Thyroid gland (tissue), 4 donors: ENCODE data around the gene ITGA11. TPM values are rescaled to one million over a fixed set of nuclear protein-coding genes. Genes with fewer than 3 reads are reported as not detected.

ENCODE experiments used
- DNase-seq, 2 donors: peaks; one replicate each; pipeline ENCODE4 v3.0.0-alpha.2; 2019
- H3K27ac ChIP-seq, 3 donors: fragments of 200-600 bp; sonication (generic); 1 replicate in 2 of 3; 2 replicates in 1 of 3; pipeline ENCODE4 v1.5.1; 2016 to 2019; ENCODE audit warnings: mild to moderate bottlenecking in 1 of 3, moderate library complexity in 1 of 3
- H3K27me3 ChIP-seq: fragments of 200-600 bp; sonication (generic); one replicate; pipeline ENCODE4 v1.5.1; 2019
- H3K36me3 ChIP-seq, 2 donors: fragments of 200-600 bp; sonication (generic); one replicate each; pipeline ENCODE4 v1.5.1; 2016 to 2019
- H3K4me1 ChIP-seq, 2 donors: fragments of 200-600 bp; sonication (generic); one replicate each; pipeline ENCODE4 v1.5.1; 2017 to 2019
- H3K4me3 ChIP-seq, 3 donors: fragments of 200-600 bp; sonication (generic); replicated peaks in 1 of 3; 1 replicate in 2 of 3; 2 replicates in 1 of 3; pipeline ENCODE4 v1.5.1; 2016; ENCODE audit warnings: mild to moderate bottlenecking in 1 of 3
- H3K9me3 ChIP-seq: fragments of 200-600 bp; sonication (generic); one replicate; pipeline ENCODE4 v1.5.1; 2017
- POLR2A ChIP-seq, 2 donors: fragments of 450-650 bp; IDR thresholded peaks; one replicate each; pipeline ENCODE4 v1.6.1; 2017; ENCODE audit warnings: antibody characterized with exemption in 2 of 2, mild to moderate bottlenecking in 2 of 2, moderate library complexity in 1 of 2
- WGBS, 2 donors: methylation state at CpG; one replicate each; pipeline ENCODE4 v1.1.5; 2017; 5-methylcytosine and 5-hydroxymethylcytosine counted together
- intact Hi-C: fragments of 100-400 bp; cut with DNase I; formaldehyde crosslinking; loops from one replicate; pipeline ENCODE4 v1.15.1; 2023
- total RNA-seq, 4 donors: library from RNA; depleted of rRNA; stranded (reverse); fragments of >200 nt; gene quantifications; one replicate each; pipeline ENCODE4 v1.2.3, GENCODE V29; 2016
- TF ChIP-seq, protein P1 (sequence below), 6 experiments: fragments of 200-600 bp in 3 of 6; fragments of 450-650 bp in 3 of 6; sonication (generic) in 3 of 6; IDR thresholded peaks; one replicate each; pipeline ENCODE4 v1.5.1; 2016 to 2019; ENCODE audit warnings: antibody characterized with exemption in 6 of 6, mild to moderate bottlenecking in 2 of 6, inconsistent platforms in 1 of 6, moderate library complexity in 1 of 6

Gene ITGA11
- total RNA-seq, 4 donors from 2014 or later = 3.0 to 6.1 (median 4.3) TPM

DNA sequence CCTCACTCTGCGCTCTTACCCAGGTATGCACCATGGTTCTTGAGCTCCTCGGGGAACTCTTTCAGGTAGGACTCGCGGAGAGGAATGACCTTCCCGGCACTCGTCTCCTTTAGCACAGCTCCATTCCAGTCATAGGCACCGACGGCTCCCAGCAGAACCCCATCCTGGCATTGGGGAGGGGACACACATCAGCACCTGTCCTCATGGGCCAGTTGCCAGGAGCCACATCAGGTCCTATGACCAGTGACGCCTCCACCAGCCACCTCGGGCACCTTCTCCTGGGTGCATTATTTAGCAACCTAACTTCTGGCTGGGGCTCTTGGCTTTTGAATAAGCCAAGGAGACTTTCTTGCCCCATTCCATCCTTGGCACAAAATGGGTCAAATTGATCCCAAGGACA is 92.5 kb downstream of the ITGA11 start:
- Histone ChIP-seq H3K4me3 (no peak overlapping the region), H3K27ac (no peak overlapping the region), H3K4me1 (peaks cover 20 to 37% of the 10 kb centered on the region in 2 donors), H3K9me3 (no peaks in the 10 kb centered on the region), H3K27me3 (no peaks in the 10 kb centered on the region), H3K36me3 (no peaks in the 10 kb centered on the region)
- intact Hi-C loops = no loop called here
- TF ChIP-seq POLR2A (IDR thresholded peaks at IDR 0.05) = no peak
- TF ChIP-seq, protein P1, sequence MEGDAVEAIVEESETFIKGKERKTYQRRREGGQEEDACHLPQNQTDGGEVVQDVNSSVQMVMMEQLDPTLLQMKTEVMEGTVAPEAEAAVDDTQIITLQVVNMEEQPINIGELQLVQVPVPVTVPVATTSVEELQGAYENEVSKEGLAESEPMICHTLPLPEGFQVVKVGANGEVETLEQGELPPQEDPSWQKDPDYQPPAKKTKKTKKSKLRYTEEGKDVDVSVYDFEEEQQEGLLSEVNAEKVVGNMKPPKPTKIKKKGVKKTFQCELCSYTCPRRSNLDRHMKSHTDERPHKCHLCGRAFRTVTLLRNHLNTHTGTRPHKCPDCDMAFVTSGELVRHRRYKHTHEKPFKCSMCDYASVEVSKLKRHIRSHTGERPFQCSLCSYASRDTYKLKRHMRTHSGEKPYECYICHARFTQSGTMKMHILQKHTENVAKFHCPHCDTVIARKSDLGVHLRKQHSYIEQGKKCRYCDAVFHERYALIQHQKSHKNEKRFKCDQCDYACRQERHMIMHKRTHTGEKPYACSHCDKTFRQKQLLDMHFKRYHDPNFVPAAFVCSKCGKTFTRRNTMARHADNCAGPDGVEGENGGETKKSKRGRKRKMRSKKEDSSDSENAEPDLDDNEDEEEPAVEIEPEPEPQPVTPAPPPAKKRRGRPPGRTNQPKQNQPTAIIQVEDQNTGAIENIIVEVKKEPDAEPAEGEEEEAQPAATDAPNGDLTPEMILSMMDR (IDR thresholded peaks at IDR 0.05) = no peak
- WGBS, 2 donors = 92 to 94% methylated on average over 10 of the region's 10 CpGs
- no peak for DNase-seq

DNA sequence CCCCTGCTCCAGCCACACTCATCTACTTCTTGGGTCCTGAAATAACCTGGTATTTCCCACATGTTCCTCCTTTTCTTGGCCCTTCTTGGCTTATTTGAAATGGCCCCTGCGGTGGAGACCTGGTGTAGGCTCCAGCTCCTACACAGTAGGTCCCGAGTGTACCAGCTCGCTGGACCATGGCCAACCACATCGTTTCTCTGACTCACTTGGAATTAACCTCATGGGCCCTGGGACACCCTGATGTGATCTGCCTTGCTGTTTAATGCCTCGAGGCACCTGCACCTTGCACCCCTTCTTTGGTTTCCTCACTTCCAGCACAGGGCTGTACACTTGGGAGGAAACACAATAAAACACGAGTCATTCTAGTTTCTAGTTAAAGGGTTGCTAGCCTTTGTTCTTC is 94.1 kb downstream of the ITGA11 start:
- no peaks in the 10 kb centered on the region for H3K27me3 ChIP-seq
- no peaks in the 10 kb centered on the region for H3K36me3 ChIP-seq
- intact Hi-C loops = no loop called here
- no peak for TF ChIP-seq POLR2A (IDR thresholded peaks at IDR 0.05)
- TF ChIP-seq, protein P1 (IDR thresholded peaks at IDR 0.05) = no peak
- H3K9me3 ChIP-seq = no peaks in the 10 kb centered on the region
- H3K4me1 ChIP-seq = peaks cover 20 to 37% of the 10 kb centered on the region in 2 donors
- no peak overlapping the region for H3K4me3 ChIP-seq
- peak; percentile 56 to 74 for DNase-seq
- H3K27ac ChIP-seq = no peak overlapping the region
- 37 to 44% methylated on average over 6 of the region's 6 CpGs for WGBS, 2 donors

DNA sequence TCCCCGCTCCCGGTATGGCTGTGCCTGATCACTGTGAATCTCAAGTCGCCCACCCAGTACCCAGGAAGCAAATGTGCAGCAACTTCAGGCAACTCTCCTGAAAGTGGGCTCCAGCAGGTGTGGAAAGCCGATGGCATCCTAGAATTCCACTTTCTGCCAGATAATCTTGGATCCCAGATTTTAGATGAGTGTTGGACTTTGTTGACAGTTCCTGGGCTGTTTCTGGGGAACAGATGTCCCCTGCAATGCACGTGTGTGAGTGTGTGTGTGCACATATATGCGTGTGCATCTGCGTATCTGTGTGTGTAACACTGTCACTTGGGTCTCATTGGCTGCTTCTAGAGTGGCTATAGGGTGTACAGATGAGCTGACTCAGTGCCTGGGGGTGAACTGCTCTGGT is 95.4 kb downstream of the ITGA11 start:
- intact Hi-C loops = no loop called here
- Histone ChIP-seq H3K4me1 (peaks cover 10 to 25% of the 10 kb centered on the region in 2 donors), H3K9me3 (no peaks in the 10 kb centered on the region), H3K36me3 (no peaks in the 10 kb centered on the region), H3K27ac (no peak overlapping the region), H3K4me3 (no peak overlapping the region), H3K27me3 (no peaks in the 10 kb centered on the region)
- no peak for TF ChIP-seq POLR2A (IDR thresholded peaks at IDR 0.05)
- TF ChIP-seq, protein P1 (IDR thresholded peaks at IDR 0.05) = no peak
- DNase-seq = no peak
- 82 to 91% methylated on average over 6 to 7 of the region's 7 CpGs for WGBS, 2 donors

DNA sequence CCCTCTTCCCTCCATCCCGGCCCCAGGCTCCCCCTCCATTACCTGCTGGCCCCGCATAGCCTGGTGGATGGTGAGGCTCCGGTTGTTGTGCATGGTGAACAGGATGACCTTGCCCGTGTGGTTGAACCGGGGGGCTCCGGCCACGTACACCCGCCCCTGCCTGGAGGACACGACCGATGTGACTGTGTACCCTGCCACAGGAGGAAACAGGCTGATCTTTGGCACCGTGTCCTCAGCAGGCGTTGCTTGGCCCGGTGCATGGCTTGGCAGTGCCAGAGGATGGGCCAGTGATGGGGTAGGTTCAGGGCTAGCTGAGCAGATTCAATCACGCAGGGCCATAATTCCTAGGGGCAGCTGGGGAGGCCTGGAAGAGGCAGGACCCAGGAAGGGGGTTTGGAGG is 96.3 kb downstream of the ITGA11 start:
- Histone ChIP-seq H3K36me3 (no peaks in the 10 kb centered on the region), H3K4me1 (peaks cover 1 to 21% of the 10 kb centered on the region in 2 donors), H3K27me3 (no peaks in the 10 kb centered on the region), H3K4me3 (no peak overlapping the region), H3K9me3 (no peaks in the 10 kb centered on the region), H3K27ac (no peak overlapping the region)
- intact Hi-C loops = no loop called here
- TF ChIP-seq, protein P1 (IDR thresholded peaks at IDR 0.05) = no peak
- no peak for TF ChIP-seq POLR2A (IDR thresholded peaks at IDR 0.05)
- DNase-seq = no peak
- 84 to 85% methylated on average over 5 to 8 of the region's 14 CpGs for WGBS, 2 donors

DNA sequence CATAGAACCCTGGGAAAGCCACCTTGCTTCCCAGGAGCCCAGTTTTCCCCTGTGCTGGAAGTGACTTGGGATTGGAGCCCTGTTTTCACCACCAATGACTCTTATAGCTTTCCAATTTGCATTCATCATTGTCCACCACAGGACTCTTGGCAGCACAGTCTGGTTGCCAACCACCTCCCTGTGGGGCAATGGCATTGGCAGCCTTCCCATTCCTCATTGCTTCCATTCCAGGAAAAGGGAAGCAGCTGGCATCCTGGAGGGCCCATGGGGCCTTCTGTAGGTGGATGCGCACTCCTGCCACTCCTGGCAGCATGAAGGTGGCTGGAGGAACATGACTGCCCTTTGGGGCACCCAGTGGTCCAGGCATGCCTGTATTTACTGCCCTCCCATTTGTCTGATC is 96.7 kb downstream of the ITGA11 start:
- H3K27me3 ChIP-seq = no peaks in the 10 kb centered on the region
- peaks cover 0 to 21% of the 10 kb centered on the region in 2 donors for H3K4me1 ChIP-seq
- no peak overlapping the region for H3K4me3 ChIP-seq
- H3K36me3 ChIP-seq = no peaks in the 10 kb centered on the region
- peak overlapping the region in 1 of 3 donors; percentile 28 for H3K27ac ChIP-seq
- WGBS, 2 donors = 80 to 89% methylated on average over 1 of the region's 1 CpG
- H3K9me3 ChIP-seq = no peaks in the 10 kb centered on the region
- DNase-seq = peak in 1 of 2 donors; percentile 22
- no peak for TF ChIP-seq POLR2A (IDR thresholded peaks at IDR 0.05)
- TF ChIP-seq, protein P1 (IDR thresholded peaks at IDR 0.05) = no peak
- intact Hi-C loops = no loop called here
